DND-41 (cell line): ENCODE measurements around the gene DOCK4.

Experiments
- ATAC-seq: fragments of 200-7000 bp; cut with Tn5 transposase; 3 replicates; pipeline ENCODE4 v1.9.1; 2021; ENCODE audit warnings: low read depth; ENCODE audit not compliant: insufficient read depth
- DNase-seq: peaks from one replicate; pipeline ENCODE4 v3.0.0-alpha.2; 2020
- H2AFZ ChIP-seq: 2 replicates; pipeline ENCODE4 v1.6.0; 2012; ENCODE audit warnings: low read depth, low read length
- H3K27ac ChIP-seq: 2 replicates; pipeline ENCODE4 v1.5.1; 2012; ENCODE audit warnings: low read length, inconsistent platforms
- H3K27me3 ChIP-seq: fragments of 200-600 bp; sonication (generic); 2 replicates; pipeline ENCODE4 v1.6.0; 2012; ENCODE audit warnings: low read length, mild to moderate bottlenecking, inconsistent platforms; ENCODE audit not compliant: insufficient read depth, poor library complexity
- H3K36me3 ChIP-seq: 2 replicates; pipeline ENCODE4 v1.5.1; 2012; ENCODE audit warnings: low read length, inconsistent platforms; ENCODE audit not compliant: insufficient read depth
- H3K4me1 ChIP-seq: 2 replicates; pipeline ENCODE4 v1.5.1; 2012; ENCODE audit warnings: mild to moderate bottlenecking, low read length; ENCODE audit not compliant: insufficient read depth
- H3K4me2 ChIP-seq: 2 replicates; pipeline ENCODE4 v1.6.0; 2012; ENCODE audit warnings: mild to moderate bottlenecking, moderate library complexity, low read length, inconsistent platforms; ENCODE audit not compliant: insufficient read depth
- H3K4me3 ChIP-seq, 2 experiments: fragments of 200-600 bp in 1 of 2; shearing (Covaris generic) in 1 of 2; 2 replicates each; pipeline ENCODE4 v1.5.1; 2012 to 2016; ENCODE audit warnings: inconsistent platforms in 2 of 2, low read length in 2 of 2, mild to moderate bottlenecking in 2 of 2, low read depth in 1 of 2, moderate library complexity in 1 of 2
- H3K79me2 ChIP-seq: 2 replicates; pipeline ENCODE4 v1.6.0; 2012; ENCODE audit warnings: low read length, inconsistent platforms; ENCODE audit not compliant: insufficient read depth
- H3K9ac ChIP-seq: 2 replicates; pipeline ENCODE4 v1.6.0; 2012; ENCODE audit warnings: low read depth, mild to moderate bottlenecking, inconsistent platforms, low read length, moderate library complexity
- H3K9me3 ChIP-seq: 2 replicates; pipeline ENCODE4 v1.5.1; 2012; ENCODE audit warnings: low read length, moderate library complexity, mild to moderate bottlenecking, inconsistent platforms; ENCODE audit not compliant: insufficient read depth, severe bottlenecking
- H4K20me1 ChIP-seq: 2 replicates; pipeline ENCODE4 v1.6.0; 2012; ENCODE audit warnings: low read length; ENCODE audit not compliant: insufficient read depth
- EZH2 ChIP-seq: IDR thresholded peaks from 3 replicates; pipeline ENCODE4 v1.6.1; 2012; ENCODE audit warnings: borderline replicate concordance, low read depth, mild to moderate bottlenecking, moderate library complexity, low read length, inconsistent platforms; ENCODE audit not compliant: severe bottlenecking
- TF ChIP-seq, protein P1 (sequence below): IDR thresholded peaks from 2 replicates; pipeline ENCODE4 v1.5.1; 2012; ENCODE audit warnings: borderline replicate concordance, low read length, moderate library complexity, mild to moderate bottlenecking; ENCODE audit not compliant: poor library complexity, severe bottlenecking; ENCODE audit errors: extremely low read depth

The DOCK4 gene

GRCh38 chr7:111708072-111708471 is 498.1 kb downstream of the DOCK4 start:
- Histone ChIP-seq H3K9me3 (peaks cover 14% of the 10 kb centered on the region), H4K20me1 (no peaks in the 10 kb centered on the region), H2AFZ (no peak overlapping the region), H3K9ac (no peak overlapping the region), H3K79me2 (no peaks in the 10 kb centered on the region), H3K4me1 (no peaks in the 10 kb centered on the region), H3K36me3 (no peaks in the 10 kb centered on the region), H3K27ac (no peak overlapping the region), H3K4me2 (no peak overlapping the region), H3K27me3 (no peaks in the 10 kb centered on the region), H3K4me3 (no peak overlapping the region)
- no peak for DNase-seq
- TF ChIP-seq, protein P1, sequence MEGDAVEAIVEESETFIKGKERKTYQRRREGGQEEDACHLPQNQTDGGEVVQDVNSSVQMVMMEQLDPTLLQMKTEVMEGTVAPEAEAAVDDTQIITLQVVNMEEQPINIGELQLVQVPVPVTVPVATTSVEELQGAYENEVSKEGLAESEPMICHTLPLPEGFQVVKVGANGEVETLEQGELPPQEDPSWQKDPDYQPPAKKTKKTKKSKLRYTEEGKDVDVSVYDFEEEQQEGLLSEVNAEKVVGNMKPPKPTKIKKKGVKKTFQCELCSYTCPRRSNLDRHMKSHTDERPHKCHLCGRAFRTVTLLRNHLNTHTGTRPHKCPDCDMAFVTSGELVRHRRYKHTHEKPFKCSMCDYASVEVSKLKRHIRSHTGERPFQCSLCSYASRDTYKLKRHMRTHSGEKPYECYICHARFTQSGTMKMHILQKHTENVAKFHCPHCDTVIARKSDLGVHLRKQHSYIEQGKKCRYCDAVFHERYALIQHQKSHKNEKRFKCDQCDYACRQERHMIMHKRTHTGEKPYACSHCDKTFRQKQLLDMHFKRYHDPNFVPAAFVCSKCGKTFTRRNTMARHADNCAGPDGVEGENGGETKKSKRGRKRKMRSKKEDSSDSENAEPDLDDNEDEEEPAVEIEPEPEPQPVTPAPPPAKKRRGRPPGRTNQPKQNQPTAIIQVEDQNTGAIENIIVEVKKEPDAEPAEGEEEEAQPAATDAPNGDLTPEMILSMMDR = no peak
- no peak for TF ChIP-seq EZH2
- ATAC-seq = no peak

DNA sequence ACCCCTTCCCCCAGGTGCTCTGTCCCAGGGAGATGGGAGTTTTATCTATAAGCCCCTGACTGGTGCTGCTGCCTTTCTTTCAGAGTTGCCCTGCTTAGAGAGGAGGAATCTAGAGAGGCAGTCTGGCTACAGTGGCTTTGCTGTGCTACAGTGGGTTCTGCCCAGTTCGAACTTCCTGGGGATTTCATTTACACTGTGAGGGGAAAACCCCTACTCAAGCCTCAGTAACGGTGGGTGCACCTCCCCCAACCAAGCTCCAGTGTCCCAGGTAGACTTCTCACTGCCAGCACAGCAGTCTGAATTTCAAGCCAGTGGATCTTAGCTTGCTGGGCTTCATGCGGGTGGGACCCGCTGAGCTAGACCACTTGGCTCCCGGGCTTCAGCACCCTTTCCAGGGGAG is 500.4 kb downstream of the DOCK4 start:
- Histone ChIP-seq H3K9me3 (peaks cover 14% of the 10 kb centered on the region), H3K9ac (no peak overlapping the region), H3K4me3 (no peak overlapping the region), H3K27me3 (no peaks in the 10 kb centered on the region), H3K27ac (no peak overlapping the region), H3K4me1 (no peaks in the 10 kb centered on the region), H2AFZ (no peak overlapping the region), H3K4me2 (no peak overlapping the region), H3K79me2 (no peaks in the 10 kb centered on the region), H3K36me3 (no peaks in the 10 kb centered on the region), H4K20me1 (no peaks in the 10 kb centered on the region)
- DNase-seq (no peak), ATAC-seq (no peak)
- TF ChIP-seq, protein P1 = no peak
- TF ChIP-seq EZH2 = no peak

GRCh38 chr7:111697771-111698170 is 508.4 kb downstream of the DOCK4 start:
- ATAC-seq (no peak), DNase-seq (no peak)
- H3K9ac ChIP-seq = no peak overlapping the region
- H3K79me2 ChIP-seq = no peaks in the 10 kb centered on the region
- no peak overlapping the region for H3K27ac ChIP-seq
- no peaks in the 10 kb centered on the region for H4K20me1 ChIP-seq
- no peaks in the 10 kb centered on the region for H3K27me3 ChIP-seq
- TF ChIP-seq EZH2 = no peak
- TF ChIP-seq, protein P1 = no peak
- H3K9me3 ChIP-seq = no peaks in the 10 kb centered on the region
- H3K4me2 ChIP-seq = no peak overlapping the region
- H3K4me3 ChIP-seq = no peak overlapping the region
- no peak overlapping the region for H2AFZ ChIP-seq
- no peaks in the 10 kb centered on the region for H3K4me1 ChIP-seq
- no peaks in the 10 kb centered on the region for H3K36me3 ChIP-seq

DNA sequence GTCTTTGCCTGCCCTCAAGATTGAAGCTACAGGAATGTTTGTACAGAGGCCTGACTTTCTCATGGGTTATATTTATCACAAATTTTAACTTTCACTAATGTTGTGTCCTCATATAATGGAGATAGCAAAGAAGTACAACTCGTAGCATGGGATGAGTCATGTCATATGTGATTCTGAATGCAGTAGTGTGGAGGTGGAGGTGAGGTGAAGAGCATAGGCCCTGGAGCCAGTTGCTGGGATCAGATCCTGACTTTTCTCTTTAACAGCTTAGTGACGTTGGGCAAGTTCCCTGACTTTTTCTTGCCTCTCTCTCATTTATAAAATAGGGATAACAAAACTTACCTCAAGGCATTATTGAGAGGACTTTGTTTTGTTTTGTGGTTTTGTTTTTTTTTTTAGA is 511.8 kb downstream of the DOCK4 start:
- H3K4me1 ChIP-seq = peaks cover 34% of the 10 kb centered on the region
- DNase-seq = no peak
- H3K9ac ChIP-seq = no peak overlapping the region
- no peak overlapping the region for H3K4me2 ChIP-seq
- H3K36me3 ChIP-seq = no peaks in the 10 kb centered on the region
- no peaks in the 10 kb centered on the region for H3K9me3 ChIP-seq
- no peak for TF ChIP-seq EZH2
- TF ChIP-seq, protein P1 = no peak
- H3K27me3 ChIP-seq = no peaks in the 10 kb centered on the region
- no peak overlapping the region for H3K27ac ChIP-seq
- no peak overlapping the region for H3K4me3 ChIP-seq
- no peaks in the 10 kb centered on the region for H3K79me2 ChIP-seq
- no peaks in the 10 kb centered on the region for H4K20me1 ChIP-seq
- no peak for ATAC-seq
- no peak overlapping the region for H2AFZ ChIP-seq
